MG63 (cell line): ENCODE results near the gene UBN1. TPM values are rescaled to one million over a fixed set of nuclear protein-coding genes. Genes with fewer than 3 reads are reported as not detected.

Source experiments
- DNase-seq: peaks from one replicate; pipeline ENCODE4 v3.0.0-alpha.2; 2020
- H3K27me3 ChIP-seq: fragments of 250-450 bp; sonication (Bioruptor Pico); 2 replicates; pipeline ENCODE4 v1.5.1; 2020; ENCODE audit warnings: mild to moderate bottlenecking, moderate library complexity
- H3K36me3 ChIP-seq: fragments of 250-450 bp; sonication (Bioruptor Pico); 2 replicates; pipeline ENCODE4 v1.5.1; 2020; ENCODE audit warnings: mild to moderate bottlenecking, moderate library complexity
- H3K4me3 ChIP-seq: fragments of 250-450 bp; sonication (Bioruptor Pico); 2 replicates; pipeline ENCODE4 v1.5.1; 2020; ENCODE audit warnings: mild to moderate bottlenecking, moderate library complexity
- H3K9me3 ChIP-seq: fragments of 250-450 bp; sonication (Bioruptor Pico); 2 replicates; pipeline ENCODE4 v1.5.1; 2020; ENCODE audit warnings: mild to moderate bottlenecking, moderate library complexity
- total RNA-seq: library from RNA; depleted of rRNA; stranded (reverse); fragments of >200 nt; shearing (Covaris generic); gene quantifications from 2 replicates; pipeline ENCODE4 v1.2.3, GENCODE V29; 2014; ENCODE audit warnings: low replicate concordance

Gene UBN1
- total RNA-seq, 1 experiment from 2014 or later: 27.3 TPM

GRCh38 chr16:4902038-4902437 lies 54.8 kb downstream of the UBN1 start:
- Histone ChIP-seq H3K27me3 (no peaks in the 10 kb centered on the region), H3K36me3 (no peaks in the 10 kb centered on the region), H3K4me3 (no peak overlapping the region), H3K9me3 (peaks cover 2% of the 10 kb centered on the region; the same call in 1 of the 2 replicates)
- no peak for DNase-seq

GRCh38 chr16:4904108-4904941 lies 57.0 kb downstream of the UBN1 start:
- Histone ChIP-seq H3K36me3 (no peaks in the 10 kb centered on the region), H3K9me3 (no peaks in the 10 kb centered on the region), H3K4me3 (no peak overlapping the region), H3K27me3 (no peaks in the 10 kb centered on the region)
- no peak for DNase-seq

GRCh38 chr16:4904942-4905615 lies 57.8 kb downstream of the UBN1 start:
- no peak for DNase-seq
- no peaks in the 10 kb centered on the region for H3K36me3 ChIP-seq
- H3K4me3 ChIP-seq: no peak overlapping the region
- no peaks in the 10 kb centered on the region for H3K9me3 ChIP-seq
- no peaks in the 10 kb centered on the region for H3K27me3 ChIP-seq

GRCh38 chr16:4908854-4909401 lies 61.6 kb downstream of the UBN1 start:
- no peak for DNase-seq
- H3K27me3 ChIP-seq: no peaks in the 10 kb centered on the region
- no peak overlapping the region for H3K4me3 ChIP-seq
- H3K9me3 ChIP-seq: no peaks in the 10 kb centered on the region
- no peaks in the 10 kb centered on the region for H3K36me3 ChIP-seq

GRCh38 chr16:4909825-4910224 lies 62.5 kb downstream of the UBN1 start:
- Histone ChIP-seq H3K36me3 (no peaks in the 10 kb centered on the region), H3K27me3 (no peaks in the 10 kb centered on the region), H3K9me3 (no peaks in the 10 kb centered on the region), H3K4me3 (no peak overlapping the region)
- DNase-seq: no peak

GRCh38 chr16:4910828-4911227 lies 63.5 kb downstream of the UBN1 start:
- no peaks in the 10 kb centered on the region for H3K36me3 ChIP-seq
- no peak overlapping the region for H3K4me3 ChIP-seq
- H3K9me3 ChIP-seq: no peaks in the 10 kb centered on the region
- no peaks in the 10 kb centered on the region for H3K27me3 ChIP-seq
- no peak for DNase-seq

DNA sequence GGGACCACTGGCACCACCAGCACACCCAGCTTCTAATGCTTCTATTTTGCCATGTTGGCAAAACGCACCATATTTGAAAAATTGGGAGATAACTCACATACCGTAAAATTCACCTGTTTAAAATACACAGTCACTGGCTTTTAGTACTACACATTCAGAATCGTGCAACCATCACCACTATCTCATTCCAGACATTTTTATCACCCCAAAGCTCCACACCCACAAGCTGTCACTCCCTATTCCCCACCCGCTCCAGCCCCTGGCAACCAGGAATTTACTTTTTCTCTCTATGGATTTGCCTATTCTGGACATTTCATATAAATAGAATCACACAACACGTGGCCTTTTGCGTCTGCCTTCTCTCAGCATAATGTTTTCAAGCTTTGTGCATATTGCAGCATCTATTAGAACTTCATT lies 64.7 kb downstream of the UBN1 start:
- no peak for DNase-seq
- no peaks in the 10 kb centered on the region for H3K27me3 ChIP-seq

DNA sequence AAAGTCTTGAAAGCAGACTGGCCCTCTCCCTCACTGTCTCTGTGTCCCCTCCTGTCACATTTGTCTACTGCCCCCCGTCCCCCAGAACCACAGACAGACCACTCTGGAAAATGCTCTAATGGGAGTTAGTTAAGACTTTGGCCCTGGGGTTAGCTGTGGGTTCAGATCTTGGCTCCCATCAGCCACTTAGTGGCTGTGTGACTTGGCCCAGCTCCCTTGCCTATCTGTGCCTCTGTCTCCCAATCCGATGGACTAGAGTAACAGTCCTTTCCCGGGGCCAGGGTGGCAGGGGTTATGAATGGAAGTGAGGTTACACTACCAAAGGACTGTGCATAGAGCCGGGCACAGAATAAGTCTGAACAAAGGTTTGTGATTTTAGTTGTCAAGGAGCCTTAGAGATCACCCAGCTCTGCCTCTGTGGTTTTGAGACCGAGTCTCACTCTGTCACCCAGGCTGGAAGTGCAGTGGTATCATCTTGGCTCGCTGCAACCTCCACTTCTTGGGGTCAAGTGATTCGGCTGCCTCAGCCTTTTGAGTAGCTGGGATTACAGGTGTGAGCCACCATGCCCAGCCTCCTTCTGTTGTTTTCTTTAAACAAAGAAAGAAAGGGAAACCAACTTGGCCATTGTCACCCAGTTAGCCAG lies 66.0 kb downstream of the UBN1 start:
- no peaks in the 10 kb centered on the region for H3K27me3 ChIP-seq
- H3K4me3 ChIP-seq: no peak overlapping the region
- DNase-seq: no peak
- H3K9me3 ChIP-seq: no peaks in the 10 kb centered on the region
- H3K36me3 ChIP-seq: no peaks in the 10 kb centered on the region

More for the DNA sequence above, 64.7 kb downstream of the UBN1 start:
- H3K9me3 ChIP-seq: no peaks in the 10 kb centered on the region
- H3K4me3 ChIP-seq: no peak overlapping the region
- no peaks in the 10 kb centered on the region for H3K36me3 ChIP-seq

GRCh38 chr16:4913774-4914525 lies 66.7 kb downstream of the UBN1 start:
- Histone ChIP-seq H3K4me3 (no peak overlapping the region), H3K36me3 (no peaks in the 10 kb centered on the region), H3K27me3 (no peaks in the 10 kb centered on the region), H3K9me3 (no peaks in the 10 kb centered on the region)
- no peak for DNase-seq

DNA sequence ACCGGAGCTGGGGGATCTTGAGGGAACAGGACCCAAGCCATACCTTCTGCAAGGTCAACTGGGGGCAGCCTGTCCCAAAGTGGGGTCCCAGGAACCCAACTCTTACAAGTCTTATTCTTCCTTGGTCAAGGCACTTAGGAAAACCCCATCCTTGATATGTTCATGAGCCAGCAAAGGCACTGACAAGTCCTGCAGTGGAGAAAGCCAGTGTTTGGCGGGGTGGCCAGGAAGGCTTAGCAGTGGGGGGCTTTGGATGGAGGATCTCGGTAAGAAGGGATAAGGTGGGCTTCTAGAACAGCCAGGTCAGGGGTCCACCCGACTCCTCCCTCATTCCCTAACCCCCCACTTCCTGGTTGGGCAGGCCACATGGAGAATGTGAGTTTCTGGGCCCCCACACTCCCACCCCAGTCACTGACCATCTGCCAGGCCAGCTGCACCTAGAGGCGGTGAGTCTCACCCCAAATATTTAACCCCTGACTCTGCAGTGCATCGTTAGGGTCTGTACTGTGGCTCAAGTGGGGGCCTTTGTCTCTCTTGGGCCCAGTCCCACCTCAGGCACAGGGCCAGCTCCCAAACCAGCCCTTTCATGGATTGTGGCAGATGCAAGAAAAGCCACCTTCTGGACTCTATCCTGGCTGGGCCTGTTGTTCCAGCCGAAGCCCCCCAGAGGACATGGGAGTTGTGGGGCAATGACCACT lies 67.4 kb downstream of the UBN1 start:
- Histone ChIP-seq H3K27me3 (no peaks in the 10 kb centered on the region), H3K36me3 (no peaks in the 10 kb centered on the region), H3K4me3 (no peak overlapping the region), H3K9me3 (no peaks in the 10 kb centered on the region)
- DNase-seq: no peak

DNA sequence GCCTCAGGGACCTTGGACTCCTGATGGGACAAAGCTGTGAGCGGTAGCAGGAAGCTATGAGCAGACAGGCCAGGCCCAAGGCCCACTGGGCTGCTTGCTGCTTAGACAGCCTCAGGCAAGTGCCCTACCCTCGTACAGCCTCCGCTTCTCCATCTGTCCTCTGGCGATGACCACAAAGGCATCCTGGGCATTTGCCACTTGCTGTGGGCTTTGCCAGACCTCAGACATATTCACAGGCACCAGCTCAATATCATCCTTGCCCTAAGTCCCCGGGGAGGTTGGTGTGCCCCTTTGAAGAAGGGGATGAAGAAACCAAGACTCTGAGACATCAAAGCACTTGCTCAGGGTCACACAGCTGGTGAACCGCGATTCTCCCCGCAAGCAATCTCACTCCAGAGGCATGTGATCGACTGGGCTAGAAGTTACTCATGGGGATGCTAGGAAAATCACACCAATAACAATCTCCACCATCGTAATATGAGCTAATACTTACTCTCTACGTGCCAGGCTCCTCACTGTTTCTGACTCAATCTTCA lies 68.0 kb downstream of the UBN1 start:
- Histone ChIP-seq H3K36me3 (no peaks in the 10 kb centered on the region), H3K9me3 (no peaks in the 10 kb centered on the region), H3K4me3 (no peak overlapping the region), H3K27me3 (no peaks in the 10 kb centered on the region)
- peak; percentile 83 for DNase-seq

- no peaks in the 10 kb centered on the region for H3K36me3 ChIP-seq
- H3K9me3 ChIP-seq: no peaks in the 10 kb centered on the region
- H3K4me3 ChIP-seq: no peak overlapping the region
- no peaks in the 10 kb centered on the region for H3K27me3 ChIP-seq
- peak; percentile 34 for DNase-seq
Observed at GRCh38 chr16:4917117-4917516, 69.8 kb downstream of the UBN1 start.

DNA sequence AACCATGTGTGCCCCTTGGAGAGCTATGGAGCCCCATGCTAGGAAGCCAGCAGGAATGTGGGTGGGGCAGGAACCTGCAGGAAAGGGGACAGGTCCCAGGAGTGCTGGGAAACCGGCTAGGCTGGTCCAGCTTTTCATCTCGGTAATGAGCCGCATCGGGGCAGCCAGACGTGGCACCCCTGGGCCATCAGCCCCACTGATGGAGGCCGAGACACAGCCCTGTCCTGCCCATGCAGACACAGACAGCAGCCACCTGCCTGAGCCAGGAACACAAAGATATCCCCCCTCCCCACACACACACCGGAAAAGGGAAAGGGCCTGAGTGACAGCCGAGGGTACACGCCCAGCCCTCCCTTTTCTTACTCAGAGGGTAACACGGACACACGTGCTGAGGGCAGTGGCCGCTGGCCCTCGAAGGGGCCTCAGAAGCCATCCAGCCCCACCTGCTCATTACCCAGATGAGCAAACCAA lies 71.5 kb downstream of the UBN1 start:
- Histone ChIP-seq H3K36me3 (no peaks in the 10 kb centered on the region), H3K4me3 (no peak overlapping the region), H3K27me3 (no peaks in the 10 kb centered on the region), H3K9me3 (no peaks in the 10 kb centered on the region)
- DNase-seq: no peak

- Histone ChIP-seq H3K4me3 (no peak overlapping the region), H3K27me3 (no peaks in the 10 kb centered on the region), H3K9me3 (peaks cover under 1% of the 10 kb centered on the region; the same call in 1 of the 2 replicates), H3K36me3 (no peaks in the 10 kb centered on the region)
- DNase-seq: peak; percentile 56
Observed at GRCh38 chr16:4920826-4921225, 73.5 kb downstream of the UBN1 start.

GRCh38 chr16:4922721-4923342 lies 75.6 kb downstream of the UBN1 start:
- Histone ChIP-seq H3K9me3 (peaks cover 15% of the 10 kb centered on the region), H3K36me3 (no peaks in the 10 kb centered on the region), H3K27me3 (no peaks in the 10 kb centered on the region), H3K4me3 (no peak overlapping the region)
- DNase-seq: no peak
